DND-41 (cell line): ENCODE results near the gene POLN.

ENCODE experiments used
- ATAC-seq: fragments of 200-7000 bp; cut with Tn5 transposase; 3 replicates; pipeline ENCODE4 v1.9.1; 2021; ENCODE audit warnings: low read depth; ENCODE audit not compliant: insufficient read depth
- DNase-seq: peaks from one replicate; pipeline ENCODE4 v3.0.0-alpha.2; 2020
- H2AFZ ChIP-seq: 2 replicates; pipeline ENCODE4 v1.6.0; 2012; ENCODE audit warnings: low read depth, low read length
- H3K27ac ChIP-seq: 2 replicates; pipeline ENCODE4 v1.5.1; 2012; ENCODE audit warnings: low read length, inconsistent platforms
- H3K27me3 ChIP-seq: fragments of 200-600 bp; sonication (generic); 2 replicates; pipeline ENCODE4 v1.6.0; 2012; ENCODE audit warnings: low read length, mild to moderate bottlenecking, inconsistent platforms; ENCODE audit not compliant: insufficient read depth, poor library complexity
- H3K36me3 ChIP-seq: 2 replicates; pipeline ENCODE4 v1.5.1; 2012; ENCODE audit warnings: low read length, inconsistent platforms; ENCODE audit not compliant: insufficient read depth
- H3K4me1 ChIP-seq: 2 replicates; pipeline ENCODE4 v1.5.1; 2012; ENCODE audit warnings: mild to moderate bottlenecking, low read length; ENCODE audit not compliant: insufficient read depth
- H3K4me2 ChIP-seq: 2 replicates; pipeline ENCODE4 v1.6.0; 2012; ENCODE audit warnings: mild to moderate bottlenecking, moderate library complexity, low read length, inconsistent platforms; ENCODE audit not compliant: insufficient read depth
- H3K4me3 ChIP-seq, 2 experiments: fragments of 200-600 bp in 1 of 2; shearing (Covaris generic) in 1 of 2; 2 replicates each; pipeline ENCODE4 v1.5.1; 2012 to 2016; ENCODE audit warnings: inconsistent platforms in 2 of 2, low read length in 2 of 2, mild to moderate bottlenecking in 2 of 2, low read depth in 1 of 2, moderate library complexity in 1 of 2
- H3K79me2 ChIP-seq: 2 replicates; pipeline ENCODE4 v1.6.0; 2012; ENCODE audit warnings: low read length, inconsistent platforms; ENCODE audit not compliant: insufficient read depth
- H3K9ac ChIP-seq: 2 replicates; pipeline ENCODE4 v1.6.0; 2012; ENCODE audit warnings: low read depth, mild to moderate bottlenecking, inconsistent platforms, low read length, moderate library complexity
- H3K9me3 ChIP-seq: 2 replicates; pipeline ENCODE4 v1.5.1; 2012; ENCODE audit warnings: low read length, moderate library complexity, mild to moderate bottlenecking, inconsistent platforms; ENCODE audit not compliant: insufficient read depth, severe bottlenecking
- H4K20me1 ChIP-seq: 2 replicates; pipeline ENCODE4 v1.6.0; 2012; ENCODE audit warnings: low read length; ENCODE audit not compliant: insufficient read depth
- EZH2 ChIP-seq: IDR thresholded peaks from 3 replicates; pipeline ENCODE4 v1.6.1; 2012; ENCODE audit warnings: borderline replicate concordance, low read depth, mild to moderate bottlenecking, moderate library complexity, low read length, inconsistent platforms; ENCODE audit not compliant: severe bottlenecking
- TF ChIP-seq, protein P1 (sequence below): IDR thresholded peaks from 2 replicates; pipeline ENCODE4 v1.5.1; 2012; ENCODE audit warnings: borderline replicate concordance, low read length, moderate library complexity, mild to moderate bottlenecking; ENCODE audit not compliant: poor library complexity, severe bottlenecking; ENCODE audit errors: extremely low read depth

POLN gene

DNA sequence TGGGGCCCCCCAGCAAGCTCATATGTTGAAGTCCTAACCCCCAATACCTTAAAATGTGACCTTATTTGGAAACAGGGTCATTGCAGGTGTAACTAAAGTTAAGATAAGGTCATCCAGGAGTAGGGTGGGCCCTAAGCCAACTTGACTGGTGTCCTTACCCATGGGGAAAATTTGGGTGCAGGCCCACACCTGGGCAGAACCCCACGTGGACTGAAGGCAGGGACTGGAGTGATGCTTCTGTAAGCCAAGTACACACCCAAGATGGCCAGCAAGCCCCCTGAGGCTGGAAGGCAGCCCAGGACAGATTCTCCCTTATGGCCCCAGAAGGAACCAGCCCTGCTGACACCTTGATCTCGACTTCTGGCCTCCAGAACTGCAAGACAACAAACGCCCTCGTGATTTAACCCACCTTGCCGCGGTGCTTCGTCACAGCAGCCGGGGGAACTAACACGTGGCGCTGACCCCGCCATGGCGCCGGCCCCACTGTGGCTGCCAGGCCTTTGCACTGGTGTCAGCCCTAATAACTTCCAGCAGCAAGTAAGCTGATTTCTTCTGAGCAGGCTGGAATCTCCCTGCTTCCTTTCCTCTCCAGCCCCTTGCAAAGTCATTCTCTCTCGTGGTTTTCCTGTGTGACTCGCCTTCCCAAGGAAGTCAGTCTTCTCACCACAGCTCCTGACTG lies 43.2 kb upstream of the POLN start:
- H3K4me2 ChIP-seq: no peak overlapping the region
- H3K36me3 ChIP-seq: no peaks in the 10 kb centered on the region
- H3K4me1 ChIP-seq: peaks cover 53% of the 10 kb centered on the region
- peak; percentile 40 for DNase-seq
- no peaks in the 10 kb centered on the region for H4K20me1 ChIP-seq
- no peaks in the 10 kb centered on the region for H3K9me3 ChIP-seq
- no peak overlapping the region for H2AFZ ChIP-seq
- H3K9ac ChIP-seq: no peak overlapping the region
- H3K27me3 ChIP-seq: no peaks in the 10 kb centered on the region
- no peaks in the 10 kb centered on the region for H3K79me2 ChIP-seq
- peak overlapping the region; percentile 49; the same call in 1 of the 2 replicates for H3K27ac ChIP-seq
- no peak overlapping the region for H3K4me3 ChIP-seq
- no peak for ATAC-seq
- TF ChIP-seq EZH2: no peak
- TF ChIP-seq, protein P1, sequence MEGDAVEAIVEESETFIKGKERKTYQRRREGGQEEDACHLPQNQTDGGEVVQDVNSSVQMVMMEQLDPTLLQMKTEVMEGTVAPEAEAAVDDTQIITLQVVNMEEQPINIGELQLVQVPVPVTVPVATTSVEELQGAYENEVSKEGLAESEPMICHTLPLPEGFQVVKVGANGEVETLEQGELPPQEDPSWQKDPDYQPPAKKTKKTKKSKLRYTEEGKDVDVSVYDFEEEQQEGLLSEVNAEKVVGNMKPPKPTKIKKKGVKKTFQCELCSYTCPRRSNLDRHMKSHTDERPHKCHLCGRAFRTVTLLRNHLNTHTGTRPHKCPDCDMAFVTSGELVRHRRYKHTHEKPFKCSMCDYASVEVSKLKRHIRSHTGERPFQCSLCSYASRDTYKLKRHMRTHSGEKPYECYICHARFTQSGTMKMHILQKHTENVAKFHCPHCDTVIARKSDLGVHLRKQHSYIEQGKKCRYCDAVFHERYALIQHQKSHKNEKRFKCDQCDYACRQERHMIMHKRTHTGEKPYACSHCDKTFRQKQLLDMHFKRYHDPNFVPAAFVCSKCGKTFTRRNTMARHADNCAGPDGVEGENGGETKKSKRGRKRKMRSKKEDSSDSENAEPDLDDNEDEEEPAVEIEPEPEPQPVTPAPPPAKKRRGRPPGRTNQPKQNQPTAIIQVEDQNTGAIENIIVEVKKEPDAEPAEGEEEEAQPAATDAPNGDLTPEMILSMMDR: no peak

DNA sequence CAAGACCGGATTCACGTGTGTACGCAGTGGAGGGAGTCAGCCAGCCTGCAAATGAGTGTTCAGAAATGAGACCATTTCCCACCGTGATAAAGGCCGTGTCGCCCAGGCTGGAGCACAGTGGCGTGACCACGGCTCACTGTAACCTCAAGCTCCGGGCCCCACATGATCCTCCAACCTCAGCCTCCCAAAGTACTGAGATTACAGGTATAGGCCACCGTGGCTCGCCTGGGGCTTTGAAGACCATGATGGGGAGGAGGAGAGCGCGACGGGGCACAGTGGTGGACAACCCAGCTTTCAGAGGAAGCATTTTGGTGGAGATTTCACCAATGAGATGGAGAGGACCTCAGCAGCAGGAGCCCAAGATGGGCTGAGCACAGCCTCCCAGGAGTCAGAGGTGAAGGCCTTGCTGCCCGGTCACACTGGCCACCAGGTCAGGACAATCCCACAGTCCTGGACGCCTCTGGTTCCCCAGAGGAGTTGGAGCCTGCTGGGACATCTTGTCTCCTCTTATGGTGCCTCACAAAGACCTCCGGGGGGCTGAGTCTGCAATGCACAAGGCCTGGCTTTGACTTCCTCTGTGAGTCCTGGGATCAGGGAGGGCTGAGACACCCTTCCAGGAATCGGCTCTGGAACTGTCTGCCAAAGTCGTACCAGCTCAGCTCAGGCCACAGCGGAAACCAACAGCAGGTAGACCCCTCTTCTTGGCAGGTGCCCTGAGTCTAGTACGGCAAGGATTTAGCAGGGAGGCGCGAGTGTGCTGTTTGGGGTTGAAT lies 42.4 kb upstream of the POLN start:
- H3K9me3 ChIP-seq: no peaks in the 10 kb centered on the region
- H3K27me3 ChIP-seq: no peaks in the 10 kb centered on the region
- no peak for TF ChIP-seq EZH2
- TF ChIP-seq, protein P1: no peak
- no peaks in the 10 kb centered on the region for H3K79me2 ChIP-seq
- H3K4me2 ChIP-seq: no peak overlapping the region
- peak overlapping the region; percentile 32; the same call in 1 of the 2 replicates for H3K27ac ChIP-seq
- H3K4me3 ChIP-seq: no peak overlapping the region
- H3K4me1 ChIP-seq: peaks cover 46% of the 10 kb centered on the region
- no peak for DNase-seq
- H3K36me3 ChIP-seq: no peaks in the 10 kb centered on the region
- no peak overlapping the region for H2AFZ ChIP-seq
- H4K20me1 ChIP-seq: no peaks in the 10 kb centered on the region
- no peak overlapping the region for H3K9ac ChIP-seq
- no peak for ATAC-seq

DNA sequence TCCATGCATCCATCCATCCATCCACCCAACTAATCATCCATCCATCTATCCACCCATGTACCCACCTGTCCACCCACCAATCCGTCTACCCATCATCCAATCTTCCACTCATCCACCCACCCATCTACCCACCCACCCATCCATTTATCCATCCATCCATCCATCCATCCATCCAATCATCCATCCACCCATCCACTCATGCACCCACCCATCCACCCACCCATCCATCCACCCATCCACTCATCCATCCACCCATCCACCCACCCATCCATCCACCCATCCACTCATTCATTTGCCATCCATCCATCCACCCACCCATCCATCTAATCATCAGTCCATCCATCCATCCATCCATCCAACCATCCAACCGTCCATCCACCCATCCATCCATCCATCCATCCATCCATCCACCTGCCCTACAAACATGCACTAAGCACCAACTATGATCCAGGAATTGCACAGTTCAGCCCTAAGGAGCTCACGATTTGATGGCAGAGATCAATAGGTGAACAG lies 41.3 kb upstream of the POLN start:
- ATAC-seq (no peak), DNase-seq (no peak)
- H4K20me1 ChIP-seq: no peaks in the 10 kb centered on the region
- TF ChIP-seq, protein P1: no peak
- TF ChIP-seq EZH2: no peak
- peak overlapping the region; percentile 90 for H3K27ac ChIP-seq
- no peak overlapping the region for H3K4me2 ChIP-seq
- H3K4me1 ChIP-seq: peaks cover 44% of the 10 kb centered on the region
- no peak overlapping the region for H3K4me3 ChIP-seq
- no peak overlapping the region for H3K9ac ChIP-seq
- H3K36me3 ChIP-seq: no peaks in the 10 kb centered on the region
- H2AFZ ChIP-seq: no peak overlapping the region
- H3K79me2 ChIP-seq: no peaks in the 10 kb centered on the region
- no peaks in the 10 kb centered on the region for H3K27me3 ChIP-seq
- no peaks in the 10 kb centered on the region for H3K9me3 ChIP-seq
